BLaER1 (cell line): ENCODE measurements around the gene TXN.

Source experiments
- H3K27ac ChIP-seq: shearing (Covaris generic); formaldehyde crosslinking; 2 replicates; pipeline ENCODE4 v1.8.1; 2022
- H3K27me3 ChIP-seq: shearing (Covaris generic); formaldehyde crosslinking; 2 replicates; pipeline ENCODE4 v1.8.1; 2022
- H3K36me3 ChIP-seq: shearing (Covaris generic); formaldehyde crosslinking; 2 replicates; pipeline ENCODE4 v1.8.1; 2022
- H3K4me1 ChIP-seq: shearing (Covaris generic); formaldehyde crosslinking; 2 replicates; pipeline ENCODE4 v1.8.1; 2022
- H3K4me2 ChIP-seq: shearing (Covaris generic); formaldehyde crosslinking; 2 replicates; pipeline ENCODE4 v1.8.1; 2022
- H3K4me3 ChIP-seq: shearing (Covaris generic); formaldehyde crosslinking; 2 replicates; pipeline ENCODE4 v1.8.1; 2022
- H3K9ac ChIP-seq: shearing (Covaris generic); formaldehyde crosslinking; 2 replicates; pipeline ENCODE4 v1.8.1; 2022
- H3K9me3 ChIP-seq: shearing (Covaris generic); formaldehyde crosslinking; 2 replicates; pipeline ENCODE4 v1.8.1; 2022
- H4K20me1 ChIP-seq: shearing (Covaris generic); formaldehyde crosslinking; 2 replicates; pipeline ENCODE4 v1.8.1; 2022
- Cebpa-rat ChIP-seq: shearing (Covaris generic); IDR thresholded peaks from 2 replicates; pipeline ENCODE4 v1.8.1; 2022

The TXN gene

DNA sequence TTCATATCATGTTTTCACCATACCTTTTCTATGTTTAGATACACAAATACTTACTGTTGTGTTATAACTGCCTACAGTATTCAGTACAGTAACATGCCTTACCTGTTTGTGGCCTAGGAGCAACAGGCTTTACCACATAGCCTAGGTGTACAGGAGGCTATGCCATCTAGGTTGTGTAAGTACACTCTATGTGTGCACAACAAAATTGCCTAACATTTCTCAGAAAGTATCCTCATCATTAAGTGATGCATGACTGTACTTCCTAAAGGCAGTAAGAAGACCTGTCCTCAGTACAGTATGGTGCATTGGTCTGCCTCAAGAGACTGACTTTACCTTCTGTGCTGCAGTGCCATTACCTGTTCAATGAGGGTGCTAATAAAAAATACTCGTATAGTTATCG, 7.9 kb downstream of the TXN start:
- Histone ChIP-seq H4K20me1 (peaks cover 89% of the 10 kb centered on the region), H3K4me3 (no peak overlapping the region), H3K36me3 (peaks cover 76% of the 10 kb centered on the region)

GRCh38 chr9:110246214-110246613, 10.1 kb downstream of the TXN start:
- no peaks in the 10 kb centered on the region for H3K27me3 ChIP-seq
- no peak for TF ChIP-seq Cebpa-rat
- H3K4me1 ChIP-seq: no peaks in the 10 kb centered on the region
- no peaks in the 10 kb centered on the region for H3K9me3 ChIP-seq
- no peak overlapping the region for H3K4me3 ChIP-seq
- H3K36me3 ChIP-seq: peaks cover 88% of the 10 kb centered on the region
- H3K27ac ChIP-seq: no peak overlapping the region
- peaks cover 72% of the 10 kb centered on the region for H4K20me1 ChIP-seq
- no peak overlapping the region for H3K9ac ChIP-seq
- no peak overlapping the region for H3K4me2 ChIP-seq

More for the DNA sequence above, 7.9 kb downstream of the TXN start:
- Histone ChIP-seq H3K4me2 (no peak overlapping the region), H3K9me3 (no peaks in the 10 kb centered on the region), H3K9ac (no peak overlapping the region), H3K4me1 (peaks cover 3% of the 10 kb centered on the region; the same call in 1 of the 2 replicates), H3K27ac (no peak overlapping the region), H3K27me3 (no peaks in the 10 kb centered on the region)
- no peak for TF ChIP-seq Cebpa-rat

- Histone ChIP-seq H3K27me3 (no peaks in the 10 kb centered on the region), H3K4me1 (no peaks in the 10 kb centered on the region), H3K36me3 (peaks cover 72% of the 10 kb centered on the region), H3K4me3 (no peak overlapping the region), H3K9ac (no peak overlapping the region), H4K20me1 (peaks cover 56% of the 10 kb centered on the region), H3K27ac (no peak overlapping the region), H3K4me2 (no peak overlapping the region), H3K9me3 (no peaks in the 10 kb centered on the region)
- no peak for TF ChIP-seq Cebpa-rat
Observed at GRCh38 chr9:110244616-110245015, 11.7 kb downstream of the TXN start.

DNA sequence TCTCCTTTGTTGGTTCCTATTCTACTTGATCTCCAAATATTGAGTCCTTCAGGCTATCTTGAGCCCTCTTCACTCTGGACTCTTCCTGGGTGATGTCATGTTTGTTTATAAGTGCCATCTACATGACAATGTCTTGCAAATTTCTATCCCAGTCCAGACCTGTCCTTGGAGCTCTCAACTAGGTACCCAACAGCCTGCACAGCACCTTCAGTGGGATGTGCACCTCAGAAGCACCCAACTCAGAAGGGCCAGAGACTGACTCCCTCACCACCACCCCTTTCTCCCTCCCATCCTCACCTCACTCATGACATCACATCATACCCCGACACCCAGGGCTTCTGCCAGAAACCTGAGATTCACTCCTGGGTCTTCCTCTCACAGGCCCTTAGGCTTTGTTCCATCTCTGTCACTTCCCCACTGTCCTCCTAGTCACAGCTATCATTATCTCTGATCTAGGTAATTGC, 14.4 kb downstream of the TXN start:
- H3K4me2 ChIP-seq: no peak overlapping the region
- no peak overlapping the region for H3K27ac ChIP-seq
- no peaks in the 10 kb centered on the region for H3K27me3 ChIP-seq
- no peak for TF ChIP-seq Cebpa-rat
- no peaks in the 10 kb centered on the region for H3K4me1 ChIP-seq
- H3K9ac ChIP-seq: no peak overlapping the region
- H3K36me3 ChIP-seq: peaks cover 45% of the 10 kb centered on the region
- no peak overlapping the region for H3K4me3 ChIP-seq
- H4K20me1 ChIP-seq: peaks cover 29% of the 10 kb centered on the region
- H3K9me3 ChIP-seq: no peaks in the 10 kb centered on the region

- Histone ChIP-seq H3K36me3 (peaks cover 40% of the 10 kb centered on the region), H3K9me3 (no peaks in the 10 kb centered on the region), H3K9ac (no peak overlapping the region), H3K4me1 (no peaks in the 10 kb centered on the region), H4K20me1 (peaks cover 24% of the 10 kb centered on the region), H3K27me3 (no peaks in the 10 kb centered on the region), H3K4me3 (no peak overlapping the region), H3K27ac (no peak overlapping the region), H3K4me2 (no peak overlapping the region)
- no peak for TF ChIP-seq Cebpa-rat
Observed at GRCh38 chr9:110241260-110241857, 14.9 kb downstream of the TXN start.

DNA sequence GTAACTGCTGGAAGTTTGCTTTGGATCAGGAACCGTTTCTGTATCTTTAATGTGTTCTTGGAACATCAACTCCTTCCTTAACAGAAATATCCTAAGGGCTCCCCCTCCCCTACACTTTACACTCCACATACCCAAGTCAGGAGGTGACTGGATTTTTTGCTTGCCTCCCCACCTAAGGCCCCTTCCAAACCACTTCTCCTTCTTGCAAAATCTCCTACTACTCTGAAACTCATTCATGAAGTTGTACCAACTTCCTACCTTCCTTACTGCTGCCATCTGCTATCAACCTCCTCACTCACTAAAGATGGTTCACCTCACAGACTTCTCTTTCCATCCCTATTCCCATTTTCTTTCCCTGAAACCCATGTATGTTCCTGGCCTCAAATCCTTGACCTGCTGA, 16.1 kb downstream of the TXN start:
- no peak overlapping the region for H3K9ac ChIP-seq
- H3K4me1 ChIP-seq: no peaks in the 10 kb centered on the region
- no peak overlapping the region for H3K27ac ChIP-seq
- H4K20me1 ChIP-seq: peaks cover 12% of the 10 kb centered on the region; the same call in 1 of the 2 replicates
- no peak for TF ChIP-seq Cebpa-rat
- peaks cover 8% of the 10 kb centered on the region for H3K9me3 ChIP-seq
- no peak overlapping the region for H3K4me3 ChIP-seq
- H3K4me2 ChIP-seq: no peak overlapping the region
- H3K36me3 ChIP-seq: peaks cover 30% of the 10 kb centered on the region
- no peaks in the 10 kb centered on the region for H3K27me3 ChIP-seq

GRCh38 chr9:110228321-110228720, 28.0 kb downstream of the TXN start:
- Histone ChIP-seq H3K27me3 (no peaks in the 10 kb centered on the region), H3K4me2 (no peak overlapping the region), H3K36me3 (no peaks in the 10 kb centered on the region), H3K9ac (no peak overlapping the region), H3K27ac (no peak overlapping the region), H3K4me1 (no peaks in the 10 kb centered on the region), H3K9me3 (no peaks in the 10 kb centered on the region), H4K20me1 (no peaks in the 10 kb centered on the region), H3K4me3 (no peak overlapping the region)
- no peak for TF ChIP-seq Cebpa-rat

DNA sequence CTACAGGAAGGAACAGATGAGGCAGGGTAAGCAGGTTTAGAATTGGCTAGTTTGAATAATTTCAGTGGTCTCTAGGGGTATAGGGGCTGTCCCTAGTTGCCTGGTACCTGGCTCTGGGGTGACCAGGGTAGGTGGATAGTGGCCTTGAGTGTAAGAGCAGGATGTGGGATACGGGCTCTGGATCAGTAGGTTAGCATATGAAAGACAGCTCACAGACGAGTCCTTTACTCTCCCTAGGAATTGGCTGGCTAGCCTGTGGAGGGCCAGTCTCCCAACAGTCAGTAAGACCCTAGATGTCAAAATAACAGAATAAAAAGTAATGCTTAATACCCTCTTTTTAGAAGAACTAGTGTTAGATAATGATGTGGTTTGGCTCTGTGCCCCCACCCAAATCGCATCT, 31.7 kb downstream of the TXN start:
- no peak for TF ChIP-seq Cebpa-rat
- H3K4me3 ChIP-seq: no peak overlapping the region
- no peaks in the 10 kb centered on the region for H3K27me3 ChIP-seq
- H3K4me1 ChIP-seq: no peaks in the 10 kb centered on the region
- H3K27ac ChIP-seq: no peak overlapping the region
- no peaks in the 10 kb centered on the region for H4K20me1 ChIP-seq
- H3K4me2 ChIP-seq: no peak overlapping the region
- H3K9me3 ChIP-seq: no peaks in the 10 kb centered on the region
- no peak overlapping the region for H3K9ac ChIP-seq
- H3K36me3 ChIP-seq: no peaks in the 10 kb centered on the region

- no peak overlapping the region for H3K4me3 ChIP-seq
- H3K4me2 ChIP-seq: no peak overlapping the region
Observed at GRCh38 chr9:110220809-110221208, 35.5 kb downstream of the TXN start.

GRCh38 chr9:110217656-110218099, 38.6 kb downstream of the TXN start:
- H3K4me1 ChIP-seq: peaks cover 13% of the 10 kb centered on the region
- H3K36me3 ChIP-seq: no peaks in the 10 kb centered on the region
- no peak overlapping the region for H3K9ac ChIP-seq
- TF ChIP-seq Cebpa-rat: no peak
- H3K9me3 ChIP-seq: no peaks in the 10 kb centered on the region
- no peak overlapping the region for H3K4me2 ChIP-seq
- H3K27ac ChIP-seq: no peak overlapping the region
- H4K20me1 ChIP-seq: no peaks in the 10 kb centered on the region
- H3K27me3 ChIP-seq: no peaks in the 10 kb centered on the region
- no peak overlapping the region for H3K4me3 ChIP-seq

More at GRCh38 chr9:110220809-110221208, 35.5 kb downstream of the TXN start:
- Histone ChIP-seq H3K4me1 (no peaks in the 10 kb centered on the region), H3K9ac (no peak overlapping the region), H3K36me3 (no peaks in the 10 kb centered on the region), H3K27ac (no peak overlapping the region), H3K27me3 (no peaks in the 10 kb centered on the region), H3K9me3 (no peaks in the 10 kb centered on the region), H4K20me1 (no peaks in the 10 kb centered on the region)
- no peak for TF ChIP-seq Cebpa-rat
